ENCODE data around the gene EGFL8.
A peak's percentile ranks its signal among the peaks of the same experiment; 100 is the strongest.

EGFL8 gene

GRCh38 chr6:32147401-32148132, 16.8 kb upstream of the EGFL8 start:
- DNase-seq: no peak

DNA sequence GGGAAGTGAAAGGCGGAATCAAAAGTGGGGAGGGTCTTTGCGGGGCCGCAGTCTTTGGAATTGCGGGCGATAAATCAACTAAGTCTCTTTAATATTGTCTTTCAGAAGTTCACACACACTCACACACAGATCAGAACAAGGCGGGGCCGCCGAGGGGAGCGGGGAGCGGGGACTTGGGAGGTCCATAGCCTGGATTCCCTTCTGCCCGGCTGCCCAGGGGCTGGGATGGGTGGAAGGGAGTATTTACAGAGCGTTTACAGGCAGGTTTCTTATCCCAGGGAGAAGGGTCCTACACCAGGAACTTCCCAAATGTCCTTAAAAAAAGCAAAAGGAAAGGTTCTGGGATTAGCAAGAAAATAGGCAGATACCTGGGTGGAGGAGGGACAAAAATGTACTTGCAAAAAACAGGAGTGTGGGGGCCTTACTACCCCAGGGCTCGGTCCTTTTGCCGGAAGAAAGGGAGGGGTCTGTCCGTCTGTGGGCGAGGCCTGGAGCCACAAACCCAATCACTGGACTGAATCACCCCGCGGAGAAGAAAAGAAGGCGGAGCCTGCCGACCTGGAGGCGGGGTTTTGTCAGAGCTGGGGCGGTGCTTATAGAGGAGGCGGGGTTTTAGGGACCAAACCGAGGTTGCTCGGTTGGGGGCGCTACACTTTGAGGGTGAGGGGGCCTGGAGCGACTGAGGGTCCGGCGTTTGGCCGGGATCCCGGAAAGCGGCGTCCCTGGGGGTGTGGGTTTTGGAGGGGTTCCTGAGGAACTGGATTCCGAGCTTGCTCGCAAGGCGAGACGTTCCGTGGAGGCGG, 15.9 kb upstream of the EGFL8 start:
- DNase-seq: no peak

DNA sequence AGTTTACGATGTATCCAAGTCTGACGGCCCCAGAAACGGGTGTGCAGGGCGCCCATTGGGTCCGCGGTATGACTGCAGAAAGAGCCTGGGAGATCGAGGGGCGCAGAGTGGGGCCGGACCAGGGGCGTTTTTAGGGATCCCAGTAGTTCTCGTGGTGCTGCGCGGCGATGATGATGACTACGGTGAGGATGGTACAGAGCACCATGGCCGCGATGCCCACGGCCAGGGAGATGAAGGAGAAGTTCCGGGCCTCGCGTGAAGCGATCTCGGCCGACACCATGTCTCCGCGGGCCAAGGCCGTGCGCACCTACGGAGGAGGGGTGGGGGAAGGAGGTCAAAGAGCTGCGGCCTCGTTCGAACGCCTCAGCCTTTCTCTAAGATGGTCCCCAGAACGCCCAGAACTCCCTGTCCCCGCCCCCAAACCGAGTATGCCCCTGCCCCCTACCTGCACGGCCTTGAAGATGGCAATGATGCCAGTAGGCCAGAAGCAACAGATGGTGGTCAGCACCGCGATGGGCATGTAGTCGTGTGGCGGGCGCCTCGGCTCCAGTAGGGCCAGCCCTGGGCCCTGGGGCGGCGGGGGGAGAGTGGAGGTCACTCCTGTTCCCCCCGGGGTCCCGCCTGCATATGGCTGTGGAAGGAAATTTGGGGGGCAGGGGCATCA, 15.2 kb upstream of the EGFL8 start:
- DNase-seq: no peak

GRCh38 chr6:32149932-32150870, 14.2 kb upstream of the EGFL8 start:
- no peak for DNase-seq

DNA sequence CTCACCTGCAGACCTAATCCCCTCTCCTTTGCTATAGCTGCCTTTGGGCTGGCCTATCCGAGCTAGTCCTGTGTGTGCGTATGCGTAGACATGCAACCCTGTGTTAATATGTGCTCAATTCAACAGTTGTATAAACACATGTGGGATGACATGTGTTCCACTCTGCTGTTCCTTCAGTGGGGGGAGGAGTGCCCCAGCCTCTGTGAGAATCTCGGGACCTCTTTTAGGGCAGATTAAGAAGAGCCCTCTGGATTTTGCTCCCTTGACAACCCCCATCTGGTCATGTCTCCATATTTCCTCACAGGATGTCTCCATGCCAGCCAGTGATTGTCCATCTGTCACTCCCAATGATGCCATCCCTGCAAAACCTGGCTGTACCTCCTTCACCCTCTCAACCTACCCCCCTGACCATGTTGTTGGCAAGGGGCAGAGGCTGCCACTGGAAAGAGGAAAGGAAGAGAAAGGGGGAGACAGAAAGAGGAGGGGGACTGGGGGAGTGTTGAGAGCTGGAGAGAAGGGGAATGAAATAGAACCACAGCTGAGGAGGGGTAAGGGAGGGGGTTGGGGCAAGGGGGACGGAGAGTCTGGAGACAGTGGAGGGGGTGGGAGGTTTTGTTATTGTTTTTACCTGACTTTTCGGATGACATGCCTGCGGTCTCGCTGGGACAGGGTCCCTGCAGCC, 13.1 kb upstream of the EGFL8 start:
- no peak for DNase-seq

DNA sequence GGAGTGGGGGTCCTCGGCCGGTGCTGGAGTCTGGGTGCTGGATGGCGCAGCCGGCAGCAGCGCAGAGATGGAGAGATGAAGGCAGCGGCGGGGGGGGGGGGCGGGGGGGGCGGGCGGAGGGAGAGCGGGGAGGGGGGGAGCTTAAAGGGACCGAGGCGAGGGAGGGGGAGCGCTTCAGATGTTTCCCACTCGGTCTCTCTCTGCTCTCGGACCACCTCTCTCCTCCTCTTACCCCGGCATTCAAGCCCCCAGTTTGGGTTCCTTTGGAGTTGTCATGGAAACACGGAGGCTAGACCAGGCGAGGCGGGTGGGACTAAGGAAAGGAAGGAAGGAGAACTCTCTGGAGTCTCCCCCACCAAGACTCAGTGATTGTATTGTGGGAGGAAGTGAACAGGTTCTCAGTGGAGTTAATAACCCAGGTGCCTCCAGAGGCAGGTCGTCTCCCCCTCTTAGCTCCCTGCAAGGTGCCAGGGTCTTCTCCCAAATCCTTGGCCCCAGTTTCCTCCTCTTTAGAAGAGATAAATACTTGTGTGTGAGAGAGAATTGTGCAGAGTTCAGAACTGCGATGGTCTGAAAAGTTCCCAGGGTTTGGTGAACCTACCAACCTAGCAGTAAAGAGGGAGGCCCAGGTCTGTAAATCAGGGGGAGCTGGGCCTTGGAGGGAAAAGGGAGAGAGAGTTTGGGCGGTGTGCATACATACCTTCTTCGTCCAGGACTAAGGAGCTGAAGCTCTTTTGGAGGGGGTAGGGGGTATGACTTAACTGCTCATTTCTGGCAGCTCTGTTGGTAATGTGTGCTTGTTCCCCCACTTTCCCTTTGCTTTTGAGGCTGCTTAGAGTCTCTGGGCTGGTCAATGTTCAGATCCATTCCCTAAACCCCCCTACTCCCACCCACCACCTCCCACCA, 12.3 kb upstream of the EGFL8 start, which contains the start of gene PRRT1:
PRRT1 (minus strand) TSS at position 77 of the 906 bp plus-strand sequence. CDS start 112 bp downstream, outside the sequence.
- no peak for DNase-seq

DNA sequence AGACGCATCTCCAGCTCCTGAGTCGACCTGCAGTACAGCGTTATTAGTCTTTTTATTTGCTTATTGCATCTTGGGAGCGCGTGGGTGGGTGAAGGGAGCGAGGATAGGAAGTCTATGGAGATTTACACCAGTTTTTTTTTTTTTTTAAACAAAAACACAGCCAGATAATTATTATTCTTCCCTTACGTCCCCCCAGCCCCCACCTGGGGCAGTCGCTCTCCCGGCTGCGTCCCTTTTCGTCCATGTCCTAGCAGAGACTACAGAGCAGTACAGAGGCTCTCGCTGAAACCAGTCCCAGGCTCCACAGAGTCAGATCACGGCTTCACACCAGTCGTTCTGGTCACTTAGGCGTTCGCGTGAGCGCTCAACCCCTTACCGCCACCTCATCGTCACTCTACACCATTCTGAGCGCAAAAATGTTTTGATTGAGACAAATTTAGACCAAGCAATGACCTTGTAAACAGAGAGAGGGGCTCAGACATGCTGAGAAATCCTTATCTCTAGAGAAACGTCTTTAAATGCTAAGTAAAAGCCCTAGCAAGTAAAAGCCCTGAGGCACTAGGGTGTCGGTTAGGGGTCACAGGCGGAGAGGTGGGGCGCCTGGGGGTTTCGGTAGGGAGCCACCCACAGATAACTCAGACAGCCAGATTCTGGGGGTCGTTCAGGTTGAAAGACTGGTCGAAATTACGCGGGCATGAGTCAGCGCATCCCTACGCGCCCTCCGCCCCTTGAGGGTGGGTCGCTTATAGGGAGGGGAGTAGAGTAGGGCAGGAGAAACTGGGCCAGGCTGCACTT, 11.4 kb upstream of the EGFL8 start:
- DNase-seq: peak in 1 of 2 experiments; percentile 52

GRCh38 chr6:32153564-32154513, 10.6 kb upstream of the EGFL8 start, which contains the start of gene PPT2:
Gene PPT2, plus strand, starts transcription at chr6:32154141. Its CDS starts 454 bp downstream, at chr6:32154595.
- DNase-seq: peak; percentile 92 to 97

DNA sequence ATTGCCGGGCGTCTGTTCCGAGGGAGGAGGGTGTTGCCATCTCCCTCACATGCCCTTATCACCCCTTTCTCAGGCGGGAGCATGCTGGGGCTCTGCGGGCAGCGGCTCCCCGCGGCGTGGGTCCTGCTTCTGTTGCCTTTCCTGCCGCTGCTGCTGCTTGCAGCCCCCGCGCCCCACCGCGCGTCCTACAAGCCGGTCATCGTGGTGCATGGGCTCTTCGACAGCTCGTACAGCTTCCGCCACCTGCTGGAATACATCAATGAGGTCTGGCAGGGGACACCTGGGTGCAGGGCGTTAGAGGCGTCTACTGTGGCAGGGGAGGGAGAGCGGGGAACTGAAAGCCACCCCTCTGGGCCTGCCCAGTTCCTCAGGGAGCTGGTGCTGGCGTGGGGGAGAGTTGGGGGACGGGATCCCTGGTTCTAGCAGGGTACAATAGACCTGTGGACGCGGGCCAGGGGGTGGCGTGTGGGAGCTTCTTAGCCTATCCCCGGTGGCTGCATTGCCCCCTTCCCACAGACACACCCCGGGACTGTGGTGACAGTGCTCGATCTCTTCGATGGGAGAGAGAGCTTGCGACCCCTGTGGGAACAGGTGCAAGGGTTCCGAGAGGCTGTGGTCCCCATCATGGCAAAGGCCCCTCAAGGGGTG, 9.8 kb upstream of the EGFL8 start:
- peak; percentile 21 to 68 for DNase-seq

GRCh38 chr6:32156891-32157290, 7.5 kb upstream of the EGFL8 start:
- DNase-seq: no peak

DNA sequence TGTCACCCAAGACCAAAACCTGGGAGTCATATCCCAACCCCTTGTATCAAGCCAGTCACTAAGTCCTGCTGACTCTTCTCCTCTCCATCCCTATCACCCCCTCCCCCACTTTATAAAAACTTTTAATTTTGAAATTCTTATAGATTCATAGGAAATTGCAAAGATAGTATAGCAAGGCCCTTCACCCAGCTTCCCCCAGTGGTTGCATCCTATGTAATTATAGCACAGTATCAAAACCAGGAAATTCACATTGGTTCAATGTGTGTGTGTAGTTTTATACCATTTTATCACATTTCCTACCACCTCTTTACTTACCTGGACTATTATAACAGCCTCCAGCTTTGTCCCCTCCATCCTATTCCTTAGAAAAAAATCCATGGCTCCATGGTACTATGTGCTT, 6.3 kb upstream of the EGFL8 start:
- no peak for DNase-seq

DNA sequence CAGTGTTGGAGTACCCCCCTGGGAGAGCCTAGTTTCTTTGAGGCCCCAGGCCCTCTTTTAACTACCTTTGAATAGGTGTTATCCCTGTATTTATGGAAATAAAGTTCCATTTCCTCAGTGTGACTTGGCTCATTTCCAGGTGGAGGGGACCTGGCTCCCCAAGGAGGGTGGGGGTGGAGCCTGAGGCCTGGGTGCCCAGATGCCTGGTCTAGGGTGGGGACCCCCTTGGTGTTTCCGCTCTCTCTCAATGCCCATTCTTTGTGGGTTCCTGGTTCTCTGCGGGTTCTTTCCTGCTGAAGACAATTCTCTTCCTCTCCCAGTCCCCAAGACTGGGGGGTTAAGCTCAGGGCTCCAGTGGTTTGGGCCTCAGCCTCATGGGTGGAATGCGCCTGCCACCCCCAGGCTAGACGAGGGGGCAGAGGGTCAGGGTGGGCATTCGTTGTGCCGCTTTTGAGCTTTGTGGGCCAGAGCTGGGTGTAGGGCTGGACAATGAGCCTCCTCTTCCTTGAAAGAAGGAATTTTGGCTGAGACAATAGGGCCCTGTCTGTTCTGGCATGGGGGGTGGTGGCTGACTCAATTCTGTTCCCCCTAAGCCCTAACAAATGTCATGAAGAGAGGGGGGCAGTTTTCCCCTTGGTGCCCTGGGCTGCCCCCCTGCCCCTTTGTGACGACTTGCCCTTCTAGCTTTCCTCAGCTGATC, 686 bp upstream of the EGFL8 start:
- no peak for DNase-seq

GRCh38 chr6:32166411-32167061, 2.1 kb downstream of the EGFL8 start:
- no peak for DNase-seq

- no peak for DNase-seq
These were observed 2.9 kb downstream of the EGFL8 start for GRCh38 chr6:32167154-32167760.

DNA sequence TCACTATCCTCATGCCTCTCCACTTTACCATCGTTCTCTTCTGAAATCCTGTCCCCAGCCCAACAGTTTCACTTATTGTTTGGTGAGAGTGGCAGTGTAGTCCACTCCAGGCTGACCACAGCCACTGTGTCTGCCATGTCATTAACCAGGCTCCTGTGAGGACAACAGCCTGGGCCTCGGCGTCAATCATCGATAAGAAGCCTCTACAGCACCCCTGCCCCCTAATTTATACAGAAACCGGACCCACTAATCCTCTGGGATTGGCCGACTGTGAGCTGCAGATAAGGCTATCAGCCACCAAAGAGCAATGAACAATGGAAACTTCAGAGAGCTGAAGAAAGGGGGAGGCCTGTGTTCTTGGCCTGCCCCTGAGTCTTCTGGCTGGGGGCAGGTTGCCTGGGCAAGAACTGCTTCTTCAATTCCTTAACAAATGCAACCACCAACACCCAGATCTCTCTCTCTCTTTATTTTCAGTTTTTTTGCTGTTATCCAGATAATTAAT, 3.4 kb downstream of the EGFL8 start:
- DNase-seq: no peak

GRCh38 chr6:32168350-32168749, 4.0 kb downstream of the EGFL8 start:
- DNase-seq: no peak
